Heart left ventricle (tissue), 13 donors: Measurements from ENCODE around the gene PRR27.
A peak's percentile ranks its signal among the peaks of the same experiment; 100 is the strongest.

Source experiments
- CTCF ChIP-seq, 12 donors: fragments of 200-600 bp; sonication (generic) in 4 of 12; IDR thresholded peaks; one replicate each; pipeline versions ENCODE4 v1.5.0 to v1.8.0; 2018 to 2022; ENCODE audit warnings: antibody characterized with exemption in 12 of 12, mild to moderate bottlenecking in 5 of 12
- POLR2A ChIP-seq, 2 donors: fragments of 450-650 bp; IDR thresholded peaks; one replicate each; pipeline ENCODE4 v1.6.1; 2017; ENCODE audit warnings: antibody characterized with exemption in 2 of 2, mild to moderate bottlenecking in 2 of 2, moderate library complexity in 2 of 2
- donor health status: ischemic (EF 13 %, LVEDD 7.1; RV severe dilation, severe dysfunction).
- donor health status: DM: no; HTN: yes; CAD: no.
- donor health status: DM: no; HTN: no; CAD: no.
- donor health status: ischemic (EF 25% LVEDD 6.9; RV normal size, moderate dysfunction).
- donor health status: ischemic (EF 25% LVEDD 5.7; RV mildly dilated, moderate dysfunction).
- donor health status: ischemic (EF 35%, LVEDD 5.7; RV mildly dilated, moderate dysfunction).
- donor health status: nonischemic (EF 11% LVEDD 7.7; RV severe dilation, severe dysfunction).
- donor health status: DM: yes; HTN: yes; CAD: no.
- donor health status: PGD.
- donor health status: ischemic (EF 29% LVEDD 5.4; RV normal size, mild dysfunction).
- donor health status: nonischemic (EF 23%, LVEDD 6.1; RV moderate dilation, normal function).

GRCh38 chr4:70183940-70184246 lies 29.9 kb downstream of the PRR27 start:
- peak in 2 of 12 donors; percentile 3 to 16 for TF ChIP-seq CTCF (IDR thresholded peaks at IDR 0.05)
- no peak for TF ChIP-seq POLR2A (IDR thresholded peaks at IDR 0.05)
